K562 (cell line): ENCODE results near the gene NOP58. TPM values are rescaled to one million over a fixed set of nuclear protein-coding genes. Genes with fewer than 3 reads are reported as not detected.

Experiments
- CBX1 ChIP-seq: sonication (generic); IDR thresholded peaks from 2 replicates; pipeline ENCODE4 v1.6.1; 2016; ENCODE audit warnings: antibody characterized with exemption, low read depth, mild to moderate bottlenecking
- CC2D1A ChIP-seq: fragments of 450-650 bp; IDR thresholded peaks from 2 replicates; pipeline ENCODE4 v1.6.1; 2017; ENCODE audit warnings: mild to moderate bottlenecking
- FOXJ3 ChIP-seq: sonication (generic); formaldehyde crosslinking; IDR thresholded peaks from 2 replicates; pipeline ENCODE4 v1.4.0; 2020; ENCODE audit warnings: mild to moderate bottlenecking, missing genetic modification reagents
- FOXP4 ChIP-seq: sonication (generic); formaldehyde crosslinking; IDR thresholded peaks from 2 replicates; pipeline ENCODE4 v1.8.0; 2022; ENCODE audit warnings: mild to moderate bottlenecking, missing genetic modification reagents, borderline replicate concordance
- HBP1 ChIP-seq: fragments of 450-650 bp; formaldehyde crosslinking; IDR thresholded peaks from 2 replicates; pipeline ENCODE4 v1.4.0; 2022; ENCODE audit warnings: missing genetic modification characterization
- HEY1 ChIP-seq: fragments of 250-450 bp; sonication (Bioruptor Pico); IDR thresholded peaks from 2 replicates; pipeline ENCODE4 v1.5.0; 2020; ENCODE audit warnings: mild to moderate bottlenecking, moderate library complexity, borderline replicate concordance
- HMGXB4 ChIP-seq: sonication (generic); formaldehyde crosslinking; IDR thresholded peaks from 2 replicates; pipeline ENCODE4 v1.8.1; 2023; ENCODE audit warnings: mild to moderate bottlenecking, missing genetic modification reagents
- ID3 ChIP-seq, 2 experiments: fragments of 250-450 bp in 1 of 2; fragments of 450-650 bp in 1 of 2; sonication (Bioruptor Pico) in 1 of 2; IDR thresholded peaks; 2 replicates each; pipeline versions ENCODE4 v1.6.1 to v1.8.0; 2016 to 2021; ENCODE audit warnings: mild to moderate bottlenecking in 2 of 2, moderate library complexity in 2 of 2, missing compliant biosample characterization in 1 of 2, missing genetic modification characterization in 1 of 2
- KDM1A ChIP-seq, 2 experiments: fragments of 450-650 bp; IDR thresholded peaks; 2 replicates each; pipeline ENCODE4 v1.6.1; 2016; ENCODE audit warnings: mild to moderate bottlenecking in 2 of 2
- NEUROD1 ChIP-seq: fragments of 150-350 bp; IDR thresholded peaks from 2 replicates; pipeline ENCODE4 v1.6.1; 2014; ENCODE audit warnings: borderline replicate concordance, low read length, low read depth; ENCODE audit not compliant: partially characterized antibody
- RHOXF2B ChIP-seq: fragments of 250-450 bp; sonication (Bioruptor Pico); conservative IDR thresholded peaks from 2 replicates; pipeline ENCODE4 v1.5.1; 2021
- SMARCA4 ChIP-seq: fragments of 450-650 bp; IDR thresholded peaks from 2 replicates; pipeline ENCODE4 v1.6.1; 2016
- SMARCA5 ChIP-seq: fragments of 450-650 bp; IDR thresholded peaks from 2 replicates; pipeline ENCODE4 v1.6.1; 2016
- SP1 ChIP-seq: sonication (generic); formaldehyde crosslinking; IDR thresholded peaks from 2 replicates; pipeline ENCODE4 v1.8.1; 2022; ENCODE audit warnings: mild to moderate bottlenecking, missing genetic modification reagents
- TRIM25 ChIP-seq: fragments of 450-650 bp; IDR thresholded peaks from 2 replicates; pipeline ENCODE4 v1.7.0; 2016; ENCODE audit warnings: borderline replicate concordance
- ZNF224 ChIP-seq: sonication (generic); formaldehyde crosslinking; IDR thresholded peaks from 2 replicates; pipeline ENCODE4 v1.8.0; 2022; ENCODE audit warnings: mild to moderate bottlenecking, missing genetic modification reagents
- ZNF282 ChIP-seq: sonication (generic); formaldehyde crosslinking; IDR thresholded peaks from 2 replicates; pipeline ENCODE4 v1.8.1; 2023; ENCODE audit warnings: missing genetic modification reagents
- ZNF311 ChIP-seq: fragments of 250-450 bp; sonication (Bioruptor Pico); IDR thresholded peaks from 2 replicates; pipeline ENCODE4 v1.4.0; 2020; ENCODE audit warnings: mild to moderate bottlenecking, moderate library complexity
- ZNF354B ChIP-seq: fragments of 250-450 bp; sonication (Bioruptor Pico); IDR thresholded peaks from 2 replicates; pipeline ENCODE4 v1.4.0; 2020
- ZNF408 ChIP-seq: fragments of 250-450 bp; sonication (Bioruptor Pico); IDR thresholded peaks from 2 replicates; pipeline ENCODE4 v1.4.0; 2020; ENCODE audit warnings: low read depth, mild to moderate bottlenecking, moderate library complexity
- ZNF445 ChIP-seq: fragments of 250-450 bp; sonication (Bioruptor Pico); IDR thresholded peaks from 2 replicates; pipeline ENCODE4 v1.4.0; 2020; ENCODE audit warnings: low read depth, mild to moderate bottlenecking, moderate library complexity
- polyA plus RNA-seq, 8 experiments: library from polyadenylated mRNA; depleted of rRNA in 4 of 8; stranded (reverse) in 5 of 8; unstranded in 3 of 8; fragments of >200 nt; fragmentation: Nextera tagmentation in 2 of 8; fragmentation: Illumina TruSeq in 1 of 8; extraction: Ambion mirVana in 2 of 8; extraction: Trizol in 1 of 8; gene quantifications; 2 replicates each; pipeline versions ENCODE4 v1.2.1 to v1.2.3, GENCODE V29; 2011 to 2014; ENCODE audit warnings: inconsistent platforms in 1 of 8, missing spikeins in 1 of 8
- total RNA-seq, 7 experiments: library from RNA; depleted of rRNA in 6 of 7; stranded (reverse); fragments of >200 nt in 6 of 7; fragmentation: Illumina TruSeq in 2 of 7; extraction: Trizol in 2 of 7; gene quantifications; 2 replicates each; pipeline versions ENCODE4 v1.2.1 to v1.2.3, GENCODE V29; 2011 to 2021; ENCODE audit warnings: low replicate concordance in 1 of 7

The NOP58 gene
- total and polyA plus RNA-seq, 9 of the 15 experiments (the other 6 are each of a cell fraction or from before 2014, with no cell fraction given): 132 to 332 (median 208) TPM

GRCh38 chr2:202265467-202266277 is at the start of gene NOP58 (continued):
- no peak for TF ChIP-seq HBP1
- TF ChIP-seq HEY1 (CRISPR knock-in tag): no peak
- TF ChIP-seq ZNF354B: no peak
- no peak for TF ChIP-seq ID3 (CRISPR knock-in tag; IDR thresholded peaks at IDR 0.05)
- TF ChIP-seq ID3 (tag; IDR thresholded peaks at IDR 0.05): no peak
- no peak for TF ChIP-seq NEUROD1
- TF ChIP-seq FOXJ3 (CRISPR knock-in tag): no peak
- no peak for TF ChIP-seq ZNF311 (CRISPR knock-in tag)
- no peak for TF ChIP-seq ZNF282 (CRISPR knock-in tag)
- TF ChIP-seq SMARCA5: no peak
- TF ChIP-seq SMARCA4: no peak
- no peak for TF ChIP-seq ZNF224 (CRISPR knock-in tag)
- no peak for TF ChIP-seq TRIM25
- TF ChIP-seq CBX1: no peak; the same call in 1 of the 2 replicates
- no peak for TF ChIP-seq CC2D1A
- no peak for TF ChIP-seq ZNF445 (CRISPR knock-in tag)
- no peak for TF ChIP-seq RHOXF2B (CRISPR knock-in tag)
- TF ChIP-seq HMGXB4 (CRISPR knock-in tag): no peak
- TF ChIP-seq SP1: peak; percentile 65
- no peak for TF ChIP-seq KDM1A (IDR thresholded peaks at IDR 0.05)
- TF ChIP-seq FOXP4 (CRISPR knock-in tag): no peak
- no peak for TF ChIP-seq ZNF408 (CRISPR knock-in tag)
